NCI-H1930 (cell line): Measurements from ENCODE around the gene TASOR.
A peak's percentile ranks its signal among the peaks of the same experiment; 100 is the strongest.
"Not testable (repeated sequence)": the region's sequence is repeated elsewhere in the genome, so short reads cannot be mapped to it uniquely, and the experiment has no call there.

Experiments
- DNase-seq, 2 experiments: peaks; one replicate each; lab custom pipeline; 2025; lab: John Stamatoyannopoulos, UW

Gene TASOR, protein sequence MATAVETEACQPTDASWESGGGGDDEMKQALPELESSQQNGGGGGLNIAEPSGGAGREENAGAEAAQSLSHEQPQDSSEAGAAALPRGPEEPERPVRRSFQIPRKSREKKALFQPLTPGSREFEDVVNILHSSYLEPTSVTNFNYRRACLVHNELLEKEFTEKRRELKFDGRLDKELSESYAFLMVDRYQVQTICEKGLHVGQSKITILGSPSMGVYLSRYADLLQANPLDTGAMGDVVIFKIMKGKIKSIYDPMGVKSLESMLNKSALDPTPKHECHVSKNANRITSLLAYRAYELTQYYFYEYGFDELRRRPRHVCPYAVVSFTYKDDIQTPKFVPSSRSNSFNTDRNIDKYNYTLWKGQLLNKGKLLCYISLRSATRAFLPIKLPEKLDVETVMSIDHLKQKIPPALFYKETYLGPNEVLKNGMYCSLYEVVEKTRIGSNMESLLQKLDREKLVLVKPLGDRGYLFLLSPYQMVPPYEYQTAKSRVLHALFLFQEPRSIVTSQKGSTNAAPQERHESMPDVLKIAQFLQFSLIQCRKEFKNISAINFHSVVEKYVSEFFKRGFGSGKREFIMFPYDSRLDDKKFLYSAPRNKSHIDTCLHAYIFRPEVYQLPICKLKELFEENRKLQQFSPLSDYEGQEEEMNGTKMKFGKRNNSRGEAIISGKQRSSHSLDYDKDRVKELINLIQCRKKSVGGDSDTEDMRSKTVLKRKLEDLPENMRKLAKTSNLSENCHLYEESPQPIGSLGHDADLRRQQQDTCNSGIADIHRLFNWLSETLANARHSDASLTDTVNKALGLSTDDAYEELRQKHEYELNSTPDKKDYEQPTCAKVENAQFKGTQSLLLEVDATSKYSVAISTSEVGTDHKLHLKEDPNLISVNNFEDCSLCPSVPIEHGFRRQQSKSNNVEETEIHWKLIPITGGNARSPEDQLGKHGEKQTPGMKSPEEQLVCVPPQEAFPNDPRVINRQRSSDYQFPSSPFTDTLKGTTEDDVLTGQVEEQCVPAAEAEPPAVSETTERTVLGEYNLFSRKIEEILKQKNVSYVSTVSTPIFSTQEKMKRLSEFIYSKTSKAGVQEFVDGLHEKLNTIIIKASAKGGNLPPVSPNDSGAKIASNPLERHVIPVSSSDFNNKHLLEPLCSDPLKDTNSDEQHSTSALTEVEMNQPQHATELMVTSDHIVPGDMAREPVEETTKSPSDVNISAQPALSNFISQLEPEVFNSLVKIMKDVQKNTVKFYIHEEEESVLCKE (N-terminal part only)

GRCh38 chr3:56683122-56683817 lies at the start of gene TASOR:
TSS of gene TASOR (minus strand) at chr3:56683265. CDS start at chr3:56683006, 259 bp downstream.
- DNase-seq: peak; percentile 53 to 78

DNA sequence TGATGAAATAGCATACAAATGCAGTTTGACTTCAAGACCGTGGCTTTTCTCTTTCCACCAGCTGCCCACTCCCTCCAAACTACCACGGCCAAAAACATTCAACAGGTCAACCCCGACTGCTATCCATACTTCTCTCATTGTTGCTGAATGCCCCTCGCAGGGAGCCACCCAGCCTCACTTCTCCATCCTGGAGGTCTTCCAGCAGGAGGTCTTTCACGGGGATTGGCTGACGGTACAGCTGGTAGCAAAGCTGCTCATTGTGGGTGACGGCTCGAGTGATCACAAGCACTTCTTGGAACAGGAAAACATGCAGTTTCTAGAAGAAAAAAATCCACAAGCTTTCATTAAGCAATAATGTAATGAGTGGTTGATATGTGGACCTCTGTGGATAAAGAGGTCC lies 49.0 kb upstream of the TASOR start:
- DNase-seq: no peak

- no peak for DNase-seq
These were observed 42.1 kb upstream of the TASOR start for GRCh38 chr3:56725175-56725574.

DNA sequence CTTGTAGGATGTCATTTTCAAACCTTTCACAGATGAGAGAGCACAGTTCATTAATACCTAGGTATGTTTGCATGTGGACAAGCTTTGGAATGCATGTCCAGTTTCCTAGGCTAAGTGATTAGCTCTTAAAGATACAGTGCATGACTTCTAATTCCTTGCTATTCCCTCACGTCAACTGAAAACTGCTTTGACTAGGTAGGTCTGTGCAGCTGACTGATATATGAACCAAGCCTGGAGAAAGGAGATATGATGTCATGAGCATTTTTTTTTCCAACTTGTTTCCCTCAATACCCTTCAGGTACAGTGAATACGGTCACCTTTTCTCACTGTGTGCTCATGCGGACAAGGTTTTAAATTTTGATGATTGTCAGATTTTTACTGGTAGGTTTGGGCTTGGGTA lies 41.6 kb upstream of the TASOR start:
- DNase-seq: no peak

- DNase-seq: no peak
These were observed 37.8 kb upstream of the TASOR start for GRCh38 chr3:56720849-56721248.

DNA sequence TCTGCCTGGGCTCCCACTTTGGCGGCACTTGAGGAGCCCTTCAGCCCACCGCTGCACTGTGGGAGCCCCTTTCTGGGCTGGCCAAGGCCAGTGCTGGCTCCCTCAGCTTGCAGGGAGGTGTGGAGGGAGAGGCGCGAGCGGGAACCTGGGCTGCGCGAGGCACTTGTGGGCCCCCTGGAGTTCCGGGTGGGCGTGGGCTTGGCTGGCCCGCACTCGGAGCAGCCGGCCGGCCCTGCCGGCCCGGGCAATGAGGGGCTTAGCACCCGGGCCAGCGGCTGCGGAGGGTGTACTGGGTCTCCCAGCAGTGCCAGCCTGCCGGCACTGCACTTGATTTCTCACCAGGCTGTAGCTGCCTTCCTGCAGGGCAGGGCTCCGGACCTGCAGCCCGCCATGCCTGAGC lies 35.7 kb upstream of the TASOR start:
- not testable (repeated sequence) for DNase-seq

DNA sequence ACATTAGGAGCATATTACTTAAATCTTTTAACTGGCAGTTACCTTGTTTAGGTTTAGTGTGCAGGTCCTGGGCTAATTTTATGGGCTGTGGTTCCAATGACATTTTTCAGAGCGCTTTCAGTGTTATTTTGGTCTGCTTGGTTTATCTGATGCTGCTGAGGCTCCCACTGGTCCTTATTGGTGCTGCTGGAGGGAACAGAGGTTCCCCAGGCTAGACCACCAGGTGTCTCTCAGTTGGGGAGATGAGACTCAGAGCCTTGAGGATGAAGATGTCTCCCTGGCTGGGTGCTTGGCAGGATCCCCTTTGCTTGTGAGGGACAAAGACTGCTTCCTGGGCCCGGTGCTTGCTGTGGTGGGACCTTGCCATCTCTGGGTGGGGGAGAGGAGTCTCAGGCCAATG lies 28.3 kb upstream of the TASOR start:
- no peak for DNase-seq

- DNase-seq: not testable (repeated sequence)
These were observed 24.3 kb upstream of the TASOR start for GRCh38 chr3:56707412-56707811.

- DNase-seq: no peak
These were observed 23.6 kb upstream of the TASOR start for GRCh38 chr3:56706629-56707028.

GRCh38 chr3:56704706-56705105 lies 21.6 kb upstream of the TASOR start:
- DNase-seq: no peak

DNA sequence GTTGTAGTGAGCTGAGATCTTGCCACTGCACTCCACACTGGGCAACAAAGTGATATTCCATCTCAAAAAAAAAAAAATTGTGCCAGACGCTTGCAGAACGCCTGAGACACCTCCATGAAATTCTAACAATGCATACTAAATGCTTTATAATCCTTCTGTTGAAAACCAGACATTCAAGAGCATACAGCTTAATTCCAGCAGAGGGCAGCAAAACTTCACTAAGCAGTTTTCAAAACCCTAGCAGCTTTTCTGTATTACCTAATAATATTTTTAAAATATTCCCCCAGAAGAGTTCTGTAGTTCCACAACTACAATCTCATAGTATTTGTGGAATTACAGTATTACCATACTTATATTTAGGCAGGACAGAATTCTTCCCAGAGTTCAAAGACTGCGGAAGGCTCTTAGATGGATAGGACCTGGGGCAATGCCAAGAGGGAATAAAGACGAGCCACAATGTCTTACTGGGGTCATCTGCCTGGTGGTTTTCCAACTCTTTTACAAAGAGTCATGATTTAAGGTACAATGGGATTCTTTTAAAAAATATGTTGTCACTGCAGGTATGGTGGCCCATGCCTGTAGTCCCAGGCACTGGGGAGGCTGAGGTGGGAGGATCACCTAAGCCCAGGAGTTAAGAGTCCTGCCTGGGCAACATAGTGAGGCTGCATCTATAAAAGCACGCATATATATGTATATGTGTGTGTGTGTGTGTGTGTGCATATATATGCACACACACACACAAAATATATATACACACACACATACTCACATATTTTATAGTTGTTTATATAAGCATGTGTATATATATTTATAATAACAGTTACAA lies 19.6 kb upstream of the TASOR start:
- peak; percentile 14 to 58 for DNase-seq

DNA sequence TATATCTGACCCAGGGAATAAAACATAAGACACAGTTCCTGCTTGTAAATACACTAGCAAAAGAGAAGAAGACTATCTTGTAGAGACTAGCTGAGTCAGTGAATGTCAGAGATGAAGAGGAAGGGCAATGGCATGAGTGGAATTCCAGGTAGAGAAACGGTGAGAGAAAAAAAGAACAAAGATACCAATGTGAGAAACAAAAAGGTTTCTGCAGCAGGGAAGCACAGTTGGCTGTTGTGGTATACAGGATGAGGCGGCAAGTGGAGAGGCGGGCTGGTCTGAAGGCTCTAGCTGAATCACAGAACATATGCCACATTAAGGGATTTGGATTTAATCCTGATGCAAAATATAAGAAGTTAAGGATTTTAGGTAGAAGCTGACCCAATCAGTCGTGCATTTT lies 17.1 kb upstream of the TASOR start:
- DNase-seq: no peak

GRCh38 chr3:56694867-56695683 lies 12.0 kb upstream of the TASOR start:
- DNase-seq: no peak

- DNase-seq: no peak
These were observed 10.7 kb upstream of the TASOR start for GRCh38 chr3:56693750-56694149.

DNA sequence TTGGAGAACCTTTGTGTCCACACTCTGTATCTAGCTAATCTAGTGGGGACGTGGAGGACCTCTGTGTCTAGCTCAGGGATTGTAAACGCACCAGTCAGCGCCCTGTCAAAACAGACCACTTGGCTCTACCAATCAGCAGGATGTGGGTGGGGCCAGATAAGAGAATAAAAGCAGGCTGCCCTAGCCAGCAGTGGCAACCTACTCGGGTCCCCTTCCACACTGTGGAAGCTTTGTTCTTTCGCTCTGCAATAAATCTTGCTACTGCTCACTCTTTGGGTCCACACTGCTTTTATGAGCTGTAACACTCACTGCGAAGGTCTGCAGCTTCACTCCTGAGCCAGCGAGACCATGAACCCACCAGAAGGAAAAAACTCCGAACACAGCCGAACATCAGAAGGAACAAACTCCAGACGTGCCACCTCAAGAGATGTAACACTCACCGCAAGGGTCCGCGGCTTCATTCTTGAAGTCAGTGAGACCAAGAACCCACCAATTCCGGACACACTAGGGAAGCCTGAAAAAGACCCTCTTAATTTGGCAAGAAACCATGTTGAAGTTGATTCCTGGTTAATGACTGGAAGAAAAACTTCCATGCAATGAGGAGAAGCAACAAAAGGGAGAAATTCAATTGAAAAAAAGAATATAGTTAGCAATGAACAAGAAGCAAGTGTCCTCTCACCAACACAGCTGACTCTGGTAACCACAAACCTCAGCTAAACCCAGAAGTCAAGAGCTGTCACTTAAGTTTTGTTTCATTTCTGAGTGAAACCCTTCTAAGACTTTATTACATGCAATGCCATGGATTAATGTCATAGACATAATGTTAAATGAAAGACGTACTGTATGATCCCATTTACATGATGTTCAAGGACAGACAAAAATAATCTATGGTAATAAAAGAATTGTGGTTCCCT lies 9.7 kb upstream of the TASOR start:
- not testable (repeated sequence) for DNase-seq

DNA sequence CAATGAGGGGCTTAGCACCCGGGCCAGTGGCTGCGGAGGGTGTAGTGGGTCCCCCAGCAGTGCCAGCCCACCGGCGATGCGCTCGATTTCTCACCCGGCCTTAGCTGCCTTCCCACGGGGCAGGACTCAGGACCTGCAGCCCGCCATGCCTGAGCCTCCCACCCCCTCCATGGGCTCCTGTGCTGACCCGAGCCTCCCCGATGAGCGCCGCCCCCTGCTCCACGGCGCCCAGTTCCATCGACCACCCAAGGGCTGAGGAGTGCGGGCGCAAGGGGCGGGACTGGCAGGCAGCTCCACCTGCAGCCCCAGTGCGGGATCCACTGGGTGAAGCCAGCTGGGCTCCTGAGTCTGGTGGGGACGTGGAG lies 8.9 kb upstream of the TASOR start:
- not testable (repeated sequence) for DNase-seq

GRCh38 chr3:56691165-56692000 lies 8.3 kb upstream of the TASOR start:
- DNase-seq: no peak

DNA sequence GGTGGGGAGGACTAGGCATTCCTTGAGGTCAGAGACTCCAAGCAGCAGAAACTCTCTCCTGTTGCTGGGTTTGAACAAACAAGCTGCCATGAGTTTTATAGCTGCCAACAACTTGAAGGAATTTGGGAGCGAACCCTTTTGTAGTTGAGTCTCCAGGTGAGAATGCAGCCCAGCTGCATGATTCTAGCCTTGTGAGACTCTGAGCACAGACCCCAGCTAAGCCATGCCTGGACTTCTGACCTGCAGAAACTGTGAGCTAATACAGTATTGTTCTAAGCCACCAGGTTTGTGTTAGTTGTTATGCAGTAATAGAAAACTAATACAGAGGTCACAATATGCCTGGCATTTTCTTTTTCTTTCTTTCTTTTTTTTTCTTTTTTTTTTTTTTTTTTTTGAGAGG lies 6.2 kb upstream of the TASOR start:
- no peak for DNase-seq
